Ishikawa (cell line): Measurements from ENCODE around the gene USP47.

Experiments
- CEBPB ChIP-seq: IDR thresholded peaks from 2 replicates; pipeline ENCODE4 v1.6.1; 2012
- CREB1 ChIP-seq: IDR thresholded peaks from 2 replicates; pipeline ENCODE4 v1.6.1; 2012; ENCODE audit warnings: low read depth
- EGR1 ChIP-seq: IDR thresholded peaks from 2 replicates; pipeline ENCODE4 v1.6.1; 2012
- EP300 ChIP-seq: IDR thresholded peaks from 2 replicates; pipeline ENCODE4 v1.6.1; 2012; ENCODE audit warnings: borderline replicate concordance
- FOXM1 ChIP-seq: IDR thresholded peaks from 2 replicates; pipeline ENCODE4 v1.6.1; 2012; ENCODE audit warnings: low read depth, borderline replicate concordance
- NFIC ChIP-seq: IDR thresholded peaks from 2 replicates; pipeline ENCODE4 v1.6.1; 2012
- RAD21 ChIP-seq: IDR thresholded peaks from 2 replicates; pipeline ENCODE4 v1.6.1; 2012; ENCODE audit warnings: low read depth
- TAF1 ChIP-seq: IDR thresholded peaks from 2 replicates; pipeline ENCODE4 v1.6.1; 2012; ENCODE audit warnings: low read depth, mild to moderate bottlenecking
- TCF12 ChIP-seq: IDR thresholded peaks from 2 replicates; pipeline ENCODE4 v1.6.1; 2012; ENCODE audit warnings: low read depth
- TEAD4 ChIP-seq: IDR thresholded peaks from 2 replicates; pipeline ENCODE4 v1.6.1; 2012
- YY1 ChIP-seq: IDR thresholded peaks from 2 replicates; pipeline ENCODE4 v1.6.1; 2012; ENCODE audit warnings: low read depth
- ZBTB7A ChIP-seq: IDR thresholded peaks from 2 replicates; pipeline ENCODE4 v1.6.1; 2012; ENCODE audit warnings: low read depth
- TF ChIP-seq, protein P1 (sequence below): IDR thresholded peaks from 2 replicates; pipeline ENCODE4 v1.6.1; 2012
- TF ChIP-seq, protein P2 (sequence below): IDR thresholded peaks from 2 replicates; pipeline ENCODE4 v1.6.1; 2012
- TF ChIP-seq, protein P3 (sequence below): IDR thresholded peaks from 2 replicates; pipeline ENCODE4 v1.6.1; 2012; ENCODE audit warnings: low read depth, mild to moderate bottlenecking

Gene USP47

DNA sequence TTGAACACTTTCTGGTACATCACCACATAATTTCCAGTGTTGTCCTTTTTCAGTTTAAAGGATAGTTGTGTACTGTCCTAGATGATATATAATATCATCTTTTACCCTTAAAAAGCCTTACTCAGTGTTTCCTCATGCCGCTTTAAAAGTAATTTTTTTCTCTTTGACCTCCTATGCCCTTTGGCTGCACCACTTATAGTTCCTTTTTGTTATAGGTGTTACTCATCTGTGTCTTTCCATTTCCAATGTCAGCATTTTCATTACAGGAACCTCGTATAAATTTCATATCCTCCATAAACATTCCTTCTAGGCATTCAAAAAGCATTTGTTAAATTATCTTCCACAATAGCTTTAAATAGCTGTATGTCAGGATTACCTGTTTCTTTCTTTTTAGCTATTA, 40.8 kb downstream of the USP47 start:
- TF ChIP-seq CEBPB (no peak), NFIC (no peak)

DNA sequence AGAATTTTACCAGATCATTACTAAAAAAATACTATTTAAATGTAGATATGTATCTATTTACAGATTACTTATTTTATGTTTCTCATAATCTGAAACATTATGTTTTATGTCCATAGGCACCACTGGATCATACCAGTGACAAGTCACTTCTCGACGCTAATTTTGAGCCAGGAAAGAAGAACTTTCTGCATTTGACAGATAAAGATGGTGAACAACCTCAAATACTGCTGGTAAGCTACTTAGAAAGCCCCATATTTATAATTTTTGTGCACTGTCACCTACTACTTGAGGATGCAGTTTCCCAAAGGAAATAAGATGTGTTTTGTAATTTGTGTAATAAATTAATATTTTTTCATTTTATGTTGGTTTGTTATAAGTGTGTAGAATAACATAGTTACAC, 42.6 kb downstream of the USP47 start:
- TF ChIP-seq YY1 (no peak), CEBPB (no peak), TCF12 (no peak)

DNA sequence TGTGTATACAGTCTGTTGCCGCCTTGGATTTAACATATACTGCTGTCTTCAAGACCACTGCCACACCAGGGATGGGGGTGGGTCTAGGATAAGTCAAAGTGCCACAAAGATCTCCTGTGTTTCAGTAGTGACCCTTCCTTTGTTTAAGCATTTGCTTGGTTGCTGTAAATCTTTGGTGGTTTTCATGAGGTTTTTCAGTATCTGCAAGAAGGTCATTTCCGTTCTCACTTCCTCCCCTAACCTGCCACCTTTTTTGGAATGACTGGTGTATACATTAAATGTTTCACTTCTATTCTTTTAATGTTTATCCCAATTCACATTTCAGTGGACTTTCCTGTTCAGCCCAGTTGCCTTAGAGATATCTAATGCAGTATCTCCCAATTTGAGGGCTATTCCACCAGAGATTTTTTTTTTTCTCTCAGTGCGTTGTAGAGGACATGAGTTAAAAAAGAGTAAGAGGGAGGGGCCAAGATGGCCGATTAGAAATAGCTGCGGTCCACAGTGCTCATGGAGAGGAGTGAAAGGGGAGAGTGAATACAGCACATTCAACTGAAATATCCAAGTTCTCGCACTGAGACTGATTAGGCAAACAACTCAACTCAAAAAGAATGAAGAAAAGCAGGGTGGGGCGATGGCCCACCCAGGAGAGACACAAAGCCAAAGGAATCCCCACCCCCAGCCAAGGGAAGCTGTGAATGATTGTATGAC, 43.2 kb downstream of the USP47 start:
- TF ChIP-seq FOXM1: no peak

DNA sequence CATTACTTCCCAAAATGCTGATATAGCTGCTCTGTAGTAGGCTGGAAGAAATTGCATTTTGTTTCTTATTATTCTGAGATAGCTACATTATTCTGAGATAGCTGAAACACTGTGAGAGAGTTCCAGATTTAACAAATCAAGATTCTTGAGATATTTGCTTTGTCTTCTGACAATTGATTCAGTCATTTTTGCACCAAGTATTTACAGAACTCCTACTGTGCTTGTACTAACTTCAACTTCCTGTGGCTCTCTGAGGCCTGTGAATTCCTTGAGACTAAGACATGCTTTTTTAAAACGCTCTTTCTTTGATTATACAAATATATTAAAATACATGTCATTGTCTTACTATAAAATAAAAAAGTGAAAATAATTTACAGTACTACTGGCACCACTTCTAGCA, 52.7 kb downstream of the USP47 start:
- TF ChIP-seq TEAD4: peak; percentile 49; the same call in 1 of the 2 replicates
- no peak for TF ChIP-seq YY1
- no peak for TF ChIP-seq EP300
- TF ChIP-seq, protein P1, sequence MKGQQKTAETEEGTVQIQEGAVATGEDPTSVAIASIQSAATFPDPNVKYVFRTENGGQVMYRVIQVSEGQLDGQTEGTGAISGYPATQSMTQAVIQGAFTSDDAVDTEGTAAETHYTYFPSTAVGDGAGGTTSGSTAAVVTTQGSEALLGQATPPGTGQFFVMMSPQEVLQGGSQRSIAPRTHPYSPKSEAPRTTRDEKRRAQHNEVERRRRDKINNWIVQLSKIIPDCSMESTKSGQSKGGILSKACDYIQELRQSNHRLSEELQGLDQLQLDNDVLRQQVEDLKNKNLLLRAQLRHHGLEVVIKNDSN: no peak
- TF ChIP-seq TAF1: no peak

DNA sequence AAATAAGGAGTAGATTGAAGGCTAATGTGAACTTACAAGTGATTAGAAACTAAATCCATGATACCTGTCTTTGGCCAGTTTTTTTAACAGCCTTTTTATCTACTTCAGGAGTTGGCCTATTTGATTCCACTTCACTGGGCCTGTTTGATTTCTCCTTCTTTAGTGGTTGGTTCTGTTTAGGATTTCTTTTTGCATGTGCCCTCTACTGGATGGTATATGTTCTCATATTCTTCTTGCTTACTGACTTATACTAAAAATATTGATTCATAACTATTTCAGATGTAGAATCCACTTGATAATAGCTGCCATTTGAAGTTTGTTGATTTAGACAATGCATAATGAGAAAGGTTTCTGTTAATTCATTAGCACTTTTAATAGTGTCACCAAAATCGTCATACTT, 53.9 kb downstream of the USP47 start:
- TF ChIP-seq, protein P2, sequence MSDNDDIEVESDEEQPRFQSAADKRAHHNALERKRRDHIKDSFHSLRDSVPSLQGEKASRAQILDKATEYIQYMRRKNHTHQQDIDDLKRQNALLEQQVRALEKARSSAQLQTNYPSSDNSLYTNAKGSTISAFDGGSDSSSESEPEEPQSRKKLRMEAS: no peak
- TF ChIP-seq FOXM1 (no peak), CEBPB (no peak), RAD21 (no peak), YY1 (no peak), TEAD4 (no peak)
- TF ChIP-seq, protein P1: no peak

DNA sequence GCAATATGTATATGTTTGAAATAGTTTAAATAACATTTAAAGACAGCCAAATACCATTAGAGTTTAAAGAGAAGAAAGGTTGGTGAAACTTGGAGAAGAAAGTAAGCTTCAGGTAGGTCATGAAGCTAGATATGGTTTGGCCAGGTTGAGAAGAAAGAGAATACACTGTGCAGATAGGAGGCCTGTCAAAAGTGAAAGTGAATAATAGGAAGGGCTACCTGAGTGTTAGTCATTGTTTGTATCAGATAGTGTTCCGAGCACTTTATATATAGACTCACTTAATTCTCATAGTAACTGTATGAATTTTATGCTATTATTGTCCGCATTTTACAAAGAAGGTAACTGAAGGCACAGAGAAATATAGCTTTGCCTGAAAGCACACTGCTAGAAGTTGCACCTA, 56.9 kb downstream of the USP47 start:
- TF ChIP-seq TEAD4 (no peak), TCF12 (no peak)

DNA sequence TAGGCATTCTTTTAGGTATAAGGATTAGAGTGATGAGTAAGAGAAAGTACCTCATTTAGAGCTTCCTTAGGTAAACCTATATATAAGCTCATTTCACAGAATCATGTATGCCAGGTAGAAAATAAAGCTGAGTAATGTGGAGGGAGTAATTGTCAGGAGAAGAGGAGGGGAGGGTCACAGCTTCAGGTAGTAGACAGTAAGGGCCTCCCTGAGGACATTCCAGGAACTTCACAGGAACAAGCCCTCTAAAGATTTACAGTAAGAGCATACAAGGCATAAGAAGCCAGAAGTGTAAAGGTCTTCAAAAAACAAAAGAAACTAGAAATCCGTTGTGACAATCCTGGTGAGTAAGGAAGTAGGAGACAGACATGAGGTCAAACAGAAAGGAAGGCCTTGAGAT, 57.6 kb downstream of the USP47 start:
- TF ChIP-seq EGR1 (no peak), TEAD4 (no peak), TCF12 (no peak), NFIC (no peak), FOXM1 (no peak), RAD21 (no peak)
- TF ChIP-seq, protein P2: no peak
- TF ChIP-seq, protein P3, sequence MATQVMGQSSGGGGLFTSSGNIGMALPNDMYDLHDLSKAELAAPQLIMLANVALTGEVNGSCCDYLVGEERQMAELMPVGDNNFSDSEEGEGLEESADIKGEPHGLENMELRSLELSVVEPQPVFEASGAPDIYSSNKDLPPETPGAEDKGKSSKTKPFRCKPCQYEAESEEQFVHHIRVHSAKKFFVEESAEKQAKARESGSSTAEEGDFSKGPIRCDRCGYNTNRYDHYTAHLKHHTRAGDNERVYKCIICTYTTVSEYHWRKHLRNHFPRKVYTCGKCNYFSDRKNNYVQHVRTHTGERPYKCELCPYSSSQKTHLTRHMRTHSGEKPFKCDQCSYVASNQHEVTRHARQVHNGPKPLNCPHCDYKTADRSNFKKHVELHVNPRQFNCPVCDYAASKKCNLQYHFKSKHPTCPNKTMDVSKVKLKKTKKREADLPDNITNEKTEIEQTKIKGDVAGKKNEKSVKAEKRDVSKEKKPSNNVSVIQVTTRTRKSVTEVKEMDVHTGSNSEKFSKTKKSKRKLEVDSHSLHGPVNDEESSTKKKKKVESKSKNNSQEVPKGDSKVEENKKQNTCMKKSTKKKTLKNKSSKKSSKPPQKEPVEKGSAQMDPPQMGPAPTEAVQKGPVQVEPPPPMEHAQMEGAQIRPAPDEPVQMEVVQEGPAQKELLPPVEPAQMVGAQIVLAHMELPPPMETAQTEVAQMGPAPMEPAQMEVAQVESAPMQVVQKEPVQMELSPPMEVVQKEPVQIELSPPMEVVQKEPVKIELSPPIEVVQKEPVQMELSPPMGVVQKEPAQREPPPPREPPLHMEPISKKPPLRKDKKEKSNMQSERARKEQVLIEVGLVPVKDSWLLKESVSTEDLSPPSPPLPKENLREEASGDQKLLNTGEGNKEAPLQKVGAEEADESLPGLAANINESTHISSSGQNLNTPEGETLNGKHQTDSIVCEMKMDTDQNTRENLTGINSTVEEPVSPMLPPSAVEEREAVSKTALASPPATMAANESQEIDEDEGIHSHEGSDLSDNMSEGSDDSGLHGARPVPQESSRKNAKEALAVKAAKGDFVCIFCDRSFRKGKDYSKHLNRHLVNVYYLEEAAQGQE: no peak

DNA sequence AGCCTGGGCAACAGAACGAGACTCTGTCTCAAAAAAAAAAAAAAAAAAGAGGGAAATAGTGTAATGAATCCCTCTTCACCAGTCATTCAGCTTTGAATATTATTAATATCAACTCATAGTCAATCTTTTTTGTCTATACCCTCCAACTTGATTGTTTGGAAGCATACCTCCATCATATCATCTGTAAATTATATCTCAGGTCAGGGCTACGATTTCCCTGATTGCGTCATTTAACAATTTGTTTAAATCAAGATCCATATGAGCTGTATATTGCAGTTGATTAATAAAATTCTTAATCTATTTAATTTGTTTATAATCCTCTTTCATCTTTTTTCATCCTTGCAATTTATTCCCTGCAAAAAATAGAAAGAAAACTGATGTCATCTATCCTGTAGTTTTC, 60.2 kb downstream of the USP47 start:
- TF ChIP-seq ZBTB7A (no peak), NFIC (no peak)

DNA sequence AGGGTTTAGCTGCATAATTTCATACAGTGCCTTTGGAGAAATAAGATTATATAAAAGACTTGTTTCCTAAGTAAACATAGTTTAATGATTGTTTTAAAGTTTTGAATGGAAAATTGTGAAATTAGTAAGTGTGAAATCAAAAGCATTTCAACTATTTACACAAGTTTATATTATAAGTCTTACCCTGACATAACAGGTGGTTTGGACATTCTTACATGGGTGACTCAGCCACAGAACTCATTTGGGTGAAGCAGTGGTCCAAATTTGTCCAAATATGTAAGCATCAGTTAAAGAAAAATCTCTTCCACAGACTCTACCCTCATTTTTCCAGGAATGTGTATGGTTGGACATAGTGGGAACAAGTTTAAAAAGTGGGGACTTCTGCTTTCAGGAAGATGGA, 68.0 kb downstream of the USP47 start:
- no peak for TF ChIP-seq EP300
- no peak for TF ChIP-seq TCF12
- TF ChIP-seq CEBPB: no peak
- no peak for TF ChIP-seq EGR1
- TF ChIP-seq ZBTB7A: no peak
- no peak for TF ChIP-seq CREB1

DNA sequence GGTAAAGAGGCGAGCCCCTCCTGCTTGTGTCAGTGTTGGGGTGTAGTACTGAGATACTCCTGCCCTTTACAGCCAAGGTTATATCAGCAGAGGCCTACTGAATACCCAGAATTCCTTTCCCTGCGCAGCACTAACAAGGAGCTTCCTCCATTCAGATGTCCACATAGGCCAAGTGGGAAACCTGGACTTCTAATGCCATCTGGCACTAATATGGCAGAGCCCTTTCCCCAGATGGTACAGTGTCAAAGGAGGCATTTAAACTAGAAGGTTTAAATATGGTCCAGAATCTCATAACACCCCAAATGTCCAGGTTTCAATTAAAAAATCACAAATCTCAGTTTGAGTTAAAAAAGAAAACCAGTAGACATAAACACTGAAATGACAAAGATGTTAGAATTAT, 68.8 kb downstream of the USP47 start:
- TF ChIP-seq TAF1: no peak
- TF ChIP-seq YY1: no peak
- no peak for TF ChIP-seq TCF12
- TF ChIP-seq, protein P3: no peak
- TF ChIP-seq EP300: no peak
- TF ChIP-seq, protein P1: no peak
- TF ChIP-seq EGR1: no peak
- TF ChIP-seq, protein P2: no peak
- TF ChIP-seq FOXM1: no peak
- no peak for TF ChIP-seq NFIC
- TF ChIP-seq CREB1: no peak
- no peak for TF ChIP-seq TEAD4
- TF ChIP-seq CEBPB: no peak
- no peak for TF ChIP-seq ZBTB7A
- no peak for TF ChIP-seq RAD21
